Adipose tissue (tissue), 3 donors: Measurements from ENCODE around the gene RNF217. TPM values are rescaled to one million over a fixed set of nuclear protein-coding genes. Genes with fewer than 3 reads are reported as not detected.
"Not testable (repeated sequence)": the region's sequence is repeated elsewhere in the genome, so short reads cannot be mapped to it uniquely, and the experiment has no call there.

Experiments used
- H3K27ac ChIP-seq: one replicate; pipeline ENCODE4 v1.5.1; 2013; ENCODE audit warnings: low read depth, low read length
- WGBS, 3 donors: extraction: QIAGEN DNeasy Blood & Tissue Kit; methylation state at CpG; one replicate each; pipeline ENCODE4 v1.1.7; 2013; 5-methylcytosine and 5-hydroxymethylcytosine counted together
- polyA plus RNA-seq, 3 donors: library from polyadenylated mRNA; stranded (reverse); fragments of 200-250 nt; gene quantifications; one replicate each; pipeline ENCODE4 v1.2.3, GENCODE V29; 2013
- donor health status: healthy with polysubstance abuse.
- donor health status: Bipolar disorder and iron deficiency.
- donor health status: healthy.

RNF217 gene
- polyA plus RNA-seq, 3 donors, result 1.8 to 10.1 (median 7.8) TPM

- 48 to 94% (median 88%) methylated on average over 2 of the region's 2 CpGs for WGBS, 3 donors
- no peak overlapping the region for H3K27ac ChIP-seq
These were observed 40.8 kb downstream of the RNF217 start for GRCh38 chr6:125003070-125003469.

- no peak overlapping the region for H3K27ac ChIP-seq
- WGBS, 3 donors, result 98 to 100% (median 100%) methylated on average over 1 of the region's 1 CpG
These were observed 42.0 kb downstream of the RNF217 start for GRCh38 chr6:125004198-125004597.

GRCh38 chr6:125004797-125005595 is 42.8 kb downstream of the RNF217 start:
- H3K27ac ChIP-seq, result no peak overlapping the region
- WGBS, 3 donors, result 72 to 85% (median 83%) methylated on average over 2 of the region's 2 CpGs

- WGBS, 3 donors, result 44 to 58% (median 57%) methylated on average over 3 of the region's 3 CpGs
- H3K27ac ChIP-seq, result no peak overlapping the region
These were observed 46.0 kb downstream of the RNF217 start for GRCh38 chr6:125008261-125008703.

GRCh38 chr6:125008957-125009356 is 46.7 kb downstream of the RNF217 start:
- H3K27ac ChIP-seq, result no peak overlapping the region
- 58 to 78% (median 73%) methylated on average over 1 of the region's 1 CpG for WGBS, 3 donors

GRCh38 chr6:125009578-125009977 is 47.3 kb downstream of the RNF217 start:
- 32 to 67% (median 32%) methylated on average over 4 of the region's 4 CpGs for WGBS, 3 donors
- no peak overlapping the region for H3K27ac ChIP-seq

- 71 to 95% (median 74%) methylated on average over 2 of the region's 2 CpGs for WGBS, 3 donors
- H3K27ac ChIP-seq, result no peak overlapping the region
These were observed 51.9 kb downstream of the RNF217 start for GRCh38 chr6:125013938-125014660.

GRCh38 chr6:125014661-125014957 is 52.4 kb downstream of the RNF217 start:
- H3K27ac ChIP-seq, result no peak overlapping the region

- WGBS, 3 donors, result 93 to 97% (median 94%) methylated on average over 4 of the region's 4 CpGs
- H3K27ac ChIP-seq, result no peak overlapping the region
These were observed 52.9 kb downstream of the RNF217 start for GRCh38 chr6:125015152-125015551.

GRCh38 chr6:125018136-125018535 is 55.9 kb downstream of the RNF217 start:
- no peak overlapping the region for H3K27ac ChIP-seq

GRCh38 chr6:125019281-125019680 is 57.0 kb downstream of the RNF217 start:
- WGBS, 3 donors, result 91 to 93% (median 93%) methylated on average over 2 of the region's 2 CpGs
- H3K27ac ChIP-seq, result no peak overlapping the region

GRCh38 chr6:125019918-125020317 is 57.7 kb downstream of the RNF217 start:
- WGBS, 3 donors, result 44 to 92% (median 84%) methylated on average over 6 of the region's 6 CpGs
- H3K27ac ChIP-seq, result no peak overlapping the region

GRCh38 chr6:125020385-125020784 is 58.1 kb downstream of the RNF217 start:
- no peak overlapping the region for H3K27ac ChIP-seq
- WGBS, 3 donors, result 38 to 63% (median 61%) methylated on average over 4 of the region's 4 CpGs

GRCh38 chr6:125022391-125022989 is 60.3 kb downstream of the RNF217 start:
- no peak overlapping the region for H3K27ac ChIP-seq
- WGBS, 3 donors, result 22 to 62% (median 40%) methylated on average over 1 of the region's 1 CpG

- 11 to 48% (median 36%) methylated on average over 3 of the region's 3 CpGs for WGBS, 3 donors
- H3K27ac ChIP-seq, result no peak overlapping the region
These were observed 63.1 kb downstream of the RNF217 start for GRCh38 chr6:125025164-125025854.

- H3K27ac ChIP-seq, result no peak overlapping the region
- 63 to 65% (median 65%) methylated on average over 3 of the region's 3 CpGs for WGBS, 3 donors
These were observed 65.0 kb downstream of the RNF217 start for GRCh38 chr6:125027287-125027686.

GRCh38 chr6:125030969-125031368 is 68.7 kb downstream of the RNF217 start:
- WGBS, 3 donors, result 60 to 69% (median 64%) methylated on average over 6 of the region's 6 CpGs
- H3K27ac ChIP-seq, result no peak overlapping the region

GRCh38 chr6:125031385-125031784 is 69.1 kb downstream of the RNF217 start:
- 96 to 100% (median 97%) methylated on average over 1 of the region's 1 CpG for WGBS, 3 donors
- H3K27ac ChIP-seq, result no peak overlapping the region

- H3K27ac ChIP-seq, result not testable (repeated sequence)
These were observed 72.7 kb downstream of the RNF217 start for GRCh38 chr6:125034929-125035328.
